Stimulated activated CD4-positive, alpha-beta T cell treated with anti-CD3 and anti-CD28 coated beads, Interleukin-4, amount 100 ng/mL, for 1 hour (primary cell): Measurements from ENCODE around the gene ALDOC.

Experiments used
- DNase-seq: peaks from one replicate; pipeline ENCODE4 v3.0.0-alpha.2; 2020

ALDOC gene

DNA sequence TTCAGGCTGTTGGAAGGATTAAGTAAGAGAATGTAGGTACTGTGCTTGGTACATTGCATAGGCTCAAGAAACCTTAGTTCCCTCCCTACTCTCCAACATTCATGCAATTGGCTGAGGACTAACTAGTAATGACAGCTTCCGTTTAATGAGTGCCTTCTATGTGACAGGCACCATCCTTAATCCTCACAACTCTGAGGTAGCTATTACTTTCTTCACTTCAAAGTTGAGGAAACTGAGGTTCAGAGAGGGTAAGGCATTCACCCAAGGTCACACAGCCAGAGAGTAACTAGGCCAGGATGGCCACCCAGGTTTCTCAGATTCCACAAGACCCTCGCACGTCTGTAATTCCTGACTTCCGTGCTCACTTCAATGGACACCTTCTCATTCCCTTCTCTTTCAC lies 46.4 kb downstream of the ALDOC start:
- no peak for DNase-seq

DNA sequence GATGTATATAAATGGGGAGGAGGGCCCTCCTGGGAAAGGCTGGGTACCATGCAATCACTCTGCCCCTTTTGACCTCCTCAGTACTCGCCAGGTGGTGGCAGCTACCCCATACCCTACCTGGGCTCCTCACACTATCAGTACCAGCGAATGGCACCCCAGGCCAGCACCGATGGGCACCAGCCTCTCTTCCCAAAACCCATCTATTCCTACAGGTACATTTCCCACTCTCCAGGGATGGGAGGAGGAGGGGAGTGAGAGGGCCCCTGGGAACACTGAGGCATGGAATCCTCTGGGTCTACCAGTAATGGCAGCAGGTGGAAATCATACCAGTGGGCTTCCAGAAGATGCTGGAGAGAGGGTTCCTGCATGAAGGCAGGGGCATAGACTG lies 47.7 kb downstream of the ALDOC start:
- no peak for DNase-seq

DNA sequence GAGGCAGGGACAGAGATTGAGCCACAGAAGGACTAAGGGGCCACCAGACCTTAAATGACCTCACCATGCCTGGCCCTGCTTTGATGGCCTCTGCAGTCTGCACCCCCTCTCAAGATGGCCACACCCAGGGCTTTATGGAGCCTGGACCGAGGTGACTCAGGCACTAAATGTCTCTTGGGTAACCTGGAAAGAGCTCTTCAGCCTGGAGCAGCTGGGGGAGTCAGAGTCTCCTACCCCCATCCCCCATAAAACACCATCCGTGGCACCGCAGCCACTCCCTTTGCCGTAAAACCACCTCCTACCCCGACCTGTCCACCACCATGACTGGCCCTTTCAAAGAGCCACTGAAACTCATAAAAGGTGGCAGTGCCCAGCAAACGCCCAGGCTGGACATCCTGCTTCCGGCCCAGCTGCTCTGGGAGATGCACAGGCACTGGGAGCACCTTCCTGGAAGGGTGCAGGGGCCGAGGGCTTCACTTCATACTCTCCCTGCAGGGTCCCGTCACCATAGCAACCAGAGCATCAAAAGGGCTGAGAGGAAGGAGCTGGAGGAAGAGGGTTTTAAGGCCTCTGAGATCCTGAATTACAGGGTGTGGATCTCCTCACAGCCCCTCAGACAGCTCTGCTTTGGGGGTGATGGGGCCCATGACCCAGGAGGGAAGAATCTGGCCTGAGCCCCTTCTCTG lies 48.2 kb downstream of the ALDOC start:
- DNase-seq = no peak

DNA sequence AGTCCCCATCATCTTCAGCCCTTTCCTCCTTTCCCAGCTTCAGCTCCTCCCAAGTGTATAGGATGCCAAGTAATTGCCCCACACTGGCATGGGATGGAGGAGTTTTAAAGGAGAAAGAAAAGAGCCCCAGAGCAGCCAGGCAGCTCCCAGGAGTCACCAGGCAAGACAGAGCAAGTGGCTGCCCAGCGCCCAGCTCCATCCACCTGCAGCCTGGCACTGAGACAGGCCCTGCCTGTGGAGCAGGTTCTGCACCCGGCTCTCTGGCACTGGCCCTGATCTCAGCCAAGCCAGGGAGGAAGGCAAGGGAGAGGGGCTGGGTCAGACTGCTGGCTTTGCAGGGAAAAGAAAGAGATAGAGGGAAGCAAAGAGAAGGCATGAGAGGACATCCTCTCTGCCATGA lies 48.8 kb downstream of the ALDOC start:
- no peak for DNase-seq

DNA sequence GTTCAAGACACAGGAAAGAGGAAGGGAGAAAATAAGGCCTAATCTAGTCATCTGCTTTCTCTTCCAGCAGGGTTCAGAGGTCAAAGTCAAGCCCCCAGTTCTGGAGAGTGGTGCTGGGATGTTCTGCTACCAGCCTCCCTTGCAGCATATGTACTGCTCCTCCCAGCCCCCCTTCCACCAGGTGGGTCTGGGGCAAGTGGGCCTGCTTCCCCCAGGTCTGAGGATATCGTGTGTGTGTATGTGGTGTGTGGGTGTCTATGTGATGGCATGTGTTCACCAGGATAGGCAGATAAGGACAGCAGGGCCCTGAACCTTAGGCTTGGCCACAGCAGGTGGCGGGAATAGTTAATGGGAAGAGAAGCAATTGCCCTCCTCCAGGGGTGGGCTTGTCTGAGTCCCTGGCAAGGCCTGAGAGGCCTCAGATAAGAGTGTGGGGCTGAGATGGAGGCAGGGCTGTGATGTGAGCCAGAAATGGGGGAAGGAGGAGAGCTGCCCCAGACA lies 49.5 kb downstream of the ALDOC start:
- DNase-seq = no peak

DNA sequence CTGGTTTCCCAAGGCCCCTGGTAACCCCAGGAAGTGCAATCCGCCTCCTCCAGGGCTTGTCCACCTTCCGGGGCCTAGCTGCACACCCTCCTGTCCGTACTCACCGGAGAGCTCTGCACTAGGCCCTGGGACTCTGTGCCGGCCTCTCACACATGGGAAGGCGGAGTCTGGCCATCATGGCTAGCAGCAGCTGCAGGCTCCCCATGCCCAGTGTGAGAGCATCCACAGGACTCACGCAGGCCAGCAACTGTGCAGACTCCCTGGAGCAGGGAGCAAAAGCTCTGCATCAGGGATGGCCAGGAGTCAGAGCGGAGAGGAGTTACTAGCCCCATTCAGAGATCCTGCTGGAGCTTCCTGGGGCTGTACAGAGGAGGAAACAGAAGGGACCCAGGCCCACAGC lies 50.3 kb downstream of the ALDOC start:
- no peak for DNase-seq

DNA sequence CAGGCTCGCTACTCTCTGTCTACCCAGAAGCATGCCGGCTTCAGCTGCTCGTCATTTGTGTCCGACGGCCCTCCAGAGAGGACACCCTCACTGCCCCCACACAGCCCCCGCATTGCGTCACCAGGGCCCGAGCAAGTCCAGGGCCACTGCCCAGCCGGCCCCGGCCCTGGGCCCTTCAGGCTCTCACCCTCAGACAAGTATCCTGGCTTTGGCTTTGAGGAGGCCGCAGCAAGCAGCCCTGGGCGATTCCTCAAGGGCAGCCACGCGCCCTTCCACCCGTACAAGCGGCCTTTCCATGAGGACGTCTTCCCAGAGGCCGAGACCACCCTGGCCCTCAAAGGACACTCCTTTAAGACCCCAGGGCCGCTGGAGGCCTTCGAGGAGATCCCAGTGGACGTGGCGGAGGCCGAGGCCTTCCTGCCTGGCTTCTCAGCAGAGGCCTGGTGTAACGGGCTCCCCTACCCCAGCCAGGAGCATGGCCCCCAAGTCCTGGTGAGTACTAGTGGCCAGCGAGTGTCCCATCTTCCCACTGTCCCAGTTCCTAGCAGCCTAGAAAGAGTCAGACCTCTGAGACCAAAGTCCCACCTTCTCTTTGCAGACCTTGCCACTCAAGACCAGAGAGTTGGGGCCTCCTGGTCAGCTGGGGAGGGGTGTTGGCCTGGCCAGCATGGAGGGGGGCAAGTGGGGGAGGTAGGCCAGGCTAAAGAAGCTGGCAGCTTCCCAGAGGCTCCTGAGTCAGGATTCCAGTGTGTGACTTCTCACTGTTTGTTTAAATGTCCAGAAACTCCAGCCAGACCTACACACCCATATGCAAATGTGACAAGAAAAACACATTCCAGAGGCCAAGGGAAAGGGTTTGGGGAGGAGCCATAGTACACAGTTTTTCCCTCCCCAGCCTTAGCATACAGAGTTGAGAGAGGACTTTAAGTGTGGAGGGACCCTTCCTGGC lies 51.9 kb downstream of the ALDOC start:
- DNase-seq = no peak

DNA sequence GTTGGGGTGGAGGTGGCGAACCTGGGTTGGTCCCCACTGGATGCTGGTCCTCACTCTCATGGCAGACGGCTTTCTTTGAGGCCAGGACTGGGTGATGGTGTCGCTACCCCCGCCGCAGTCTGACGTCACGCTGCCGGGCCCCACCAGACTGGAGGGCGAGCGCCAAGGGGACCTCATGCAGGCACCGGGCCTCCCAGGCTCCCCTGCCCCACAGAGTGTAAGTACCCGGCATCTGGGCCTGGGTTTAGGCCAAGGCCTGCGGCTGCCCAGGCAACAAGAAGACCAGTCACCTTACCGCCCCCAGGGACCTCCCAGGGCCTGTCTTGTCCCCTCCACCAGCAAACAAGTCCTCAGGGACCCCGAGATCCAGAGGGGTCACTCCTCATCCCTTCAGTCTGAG lies 52.8 kb downstream of the ALDOC start:
- DNase-seq = no peak

DNA sequence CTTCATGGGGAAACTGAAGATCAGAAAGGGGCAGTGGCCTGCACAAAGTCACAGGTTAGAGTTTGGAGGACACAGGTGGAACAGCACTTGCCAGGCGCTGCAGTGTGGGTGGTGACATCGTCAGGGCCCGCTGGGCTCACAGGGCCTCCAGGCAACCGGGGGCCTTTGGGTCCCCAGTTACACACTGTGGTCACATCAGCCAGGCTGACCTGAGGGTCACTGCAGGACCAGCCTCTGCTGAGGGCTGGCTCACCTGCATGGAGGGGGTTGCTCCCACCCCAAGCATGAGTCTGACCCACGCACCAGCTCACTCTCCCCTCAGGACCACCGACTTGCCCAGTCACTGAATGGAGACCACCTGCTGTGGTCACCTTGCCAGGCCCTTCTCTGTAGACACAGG lies 53.5 kb downstream of the ALDOC start:
- DNase-seq = no peak
